Right ventricle myocardium superior (tissue), 1 donor: Measurements from ENCODE around the gene MRS2. TPM values are rescaled to one million over a fixed set of nuclear protein-coding genes. Genes with fewer than 3 reads are reported as not detected.
"Not testable (repeated sequence)": the region's sequence is repeated elsewhere in the genome, so short reads cannot be mapped to it uniquely, and the experiment has no call there.

Source experiments
- ATAC-seq: fragments of 200-7000 bp; cut with Tn5 transposase; one replicate; pipeline ENCODE4 v1.9.1; 2020; ENCODE audit warnings: mild to moderate bottlenecking; ENCODE audit not compliant: poor library complexity
- DNase-seq: peaks from one replicate; pipeline ENCODE4 v3.0.0-alpha.2; 2020
- intact Hi-C: fragments of 100-400 bp; cut with DNase I; formaldehyde crosslinking; loops from one replicate; pipeline ENCODE4 v1.11.2; 2022
- long read RNA-seq: library from polyadenylated mRNA; unstranded; transcript quantifications from one replicate; pipeline ENCODE4 v2.0.0, GENCODE V29; 2021
- total RNA-seq: library from RNA; stranded (reverse); fragmentation: NEBNext Ultra II Directional; extraction: Animal tissue kit (Norgen Biotek cat#: 25700); gene quantifications from one replicate; pipeline ENCODE4 v1.2.1, GENCODE V29; 2021
- donor health status: DM: no; HTN: yes; CAD: no; lungs with severe emphysema.

The MRS2 gene, protein sequence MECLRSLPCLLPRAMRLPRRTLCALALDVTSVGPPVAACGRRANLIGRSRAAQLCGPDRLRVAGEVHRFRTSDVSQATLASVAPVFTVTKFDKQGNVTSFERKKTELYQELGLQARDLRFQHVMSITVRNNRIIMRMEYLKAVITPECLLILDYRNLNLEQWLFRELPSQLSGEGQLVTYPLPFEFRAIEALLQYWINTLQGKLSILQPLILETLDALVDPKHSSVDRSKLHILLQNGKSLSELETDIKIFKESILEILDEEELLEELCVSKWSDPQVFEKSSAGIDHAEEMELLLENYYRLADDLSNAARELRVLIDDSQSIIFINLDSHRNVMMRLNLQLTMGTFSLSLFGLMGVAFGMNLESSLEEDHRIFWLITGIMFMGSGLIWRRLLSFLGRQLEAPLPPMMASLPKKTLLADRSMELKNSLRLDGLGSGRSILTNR
- 43.8 TPM for total RNA-seq
- long read RNA-seq, transcript MRS2-202 (10 exons, 1,740 nt), result minor isoform, 19 of 106 reads
- long read RNA-seq, transcript MRS2-203 (11 exons, 3,313 nt), result major isoform, 64 of 106 reads
- long read RNA-seq, partial matches to known transcripts, result 4 of 106 reads
- long read RNA-seq, other reads (novel, unspliced or antisense), result 16 of 106 reads

DNA sequence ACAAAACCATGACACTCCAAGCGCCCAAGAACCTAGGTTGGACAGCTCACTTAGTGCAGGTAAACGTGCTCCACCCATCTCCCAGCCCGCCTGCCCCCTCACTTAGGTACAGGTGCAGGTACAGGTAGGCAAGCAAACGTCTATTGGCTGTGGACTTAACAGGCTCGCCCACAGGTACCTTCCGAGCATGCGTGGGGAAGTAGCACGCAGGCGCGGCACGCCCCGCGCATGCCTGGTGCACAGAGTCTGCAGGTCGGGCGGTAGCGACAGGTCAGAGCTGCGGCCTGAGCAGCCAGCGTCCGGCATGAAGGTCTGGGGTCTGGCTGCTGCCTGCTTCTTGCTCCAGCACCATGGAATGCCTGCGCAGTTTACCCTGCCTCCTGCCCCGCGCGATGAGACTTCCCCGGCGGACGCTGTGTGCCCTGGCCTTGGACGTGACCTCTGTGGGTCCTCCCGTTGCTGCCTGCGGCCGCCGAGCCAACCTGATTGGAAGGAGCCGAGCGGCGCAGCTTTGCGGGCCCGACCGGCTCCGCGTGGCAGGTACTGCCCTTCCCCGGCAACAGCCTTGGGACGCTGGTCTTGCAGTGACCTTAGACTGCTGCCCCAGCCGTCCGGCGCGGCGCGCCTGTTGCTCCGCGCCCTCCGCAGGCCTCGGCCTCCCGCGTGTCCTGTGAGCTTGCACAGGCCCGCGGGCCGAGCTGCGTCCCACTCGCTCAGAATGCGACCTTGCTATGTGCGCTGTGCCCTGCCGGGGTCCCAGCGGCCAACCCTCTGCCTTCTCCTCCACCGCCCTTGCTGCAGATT is at the start of gene MRS2:
MRS2 (plus strand) TSS at position 240 of the 804 bp plus-strand sequence; CDS start at position 351, 111 bp downstream.
- ATAC-seq (peak; percentile 100), DNase-seq (peak; percentile 92)
- intact Hi-C loops, result no loop called here

- intact Hi-C loops, result no loop called here
- ATAC-seq (no peak), DNase-seq (no peak)
Observed at GRCh38 chr6:24353861-24354260, 48.9 kb upstream of the MRS2 start.

- ATAC-seq, result no peak
- intact Hi-C loops, result no loop called here
- no peak for DNase-seq
Observed at GRCh38 chr6:24355393-24355792, 47.3 kb upstream of the MRS2 start.

DNA sequence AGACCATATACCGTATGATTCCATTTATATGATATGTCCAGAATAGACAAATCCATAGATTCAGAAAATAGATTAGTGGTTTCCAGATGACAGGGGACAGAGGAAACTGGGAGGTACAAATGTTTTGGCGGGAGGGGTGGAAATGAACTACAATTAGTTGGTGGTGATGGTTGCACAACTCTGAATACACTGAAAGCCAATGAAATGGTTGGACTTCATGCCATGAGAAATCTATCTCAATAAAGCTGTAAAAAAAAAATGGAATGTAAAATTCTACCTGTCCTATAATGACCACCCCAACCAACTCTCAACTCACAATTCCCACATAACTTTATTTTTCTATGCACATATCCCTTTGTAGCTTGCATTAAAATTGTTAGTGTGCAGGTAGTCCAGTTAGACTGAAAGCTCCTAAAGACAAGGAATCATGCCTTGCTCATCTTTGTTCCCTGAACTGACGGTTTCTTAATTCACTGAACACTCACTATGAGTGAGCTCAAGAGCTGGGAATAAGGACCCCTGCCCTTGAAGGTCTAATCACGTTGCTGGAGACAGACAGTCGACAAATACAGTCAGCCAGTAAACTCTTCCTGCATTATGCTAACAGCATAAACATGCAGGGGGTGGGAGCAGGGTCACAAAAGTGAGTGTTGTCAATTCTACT is 46.3 kb upstream of the MRS2 start:
- intact Hi-C loops, result no loop called here
- ATAC-seq (no peak), DNase-seq (no peak)

- DNase-seq (no peak), ATAC-seq (peak; percentile 34)
- intact Hi-C loops, result no loop called here
Observed at GRCh38 chr6:24357336-24358218, 45.2 kb upstream of the MRS2 start, which contains the start of gene DCDC2. DCDC2 (minus strand) TSS chr6:24358059; CDS start chr6:24357750, 309 bp downstream.

GRCh38 chr6:24358219-24358821 is 44.4 kb upstream of the MRS2 start:
- DNase-seq (no peak), ATAC-seq (no peak)
- intact Hi-C loops, result no loop called here

DNA sequence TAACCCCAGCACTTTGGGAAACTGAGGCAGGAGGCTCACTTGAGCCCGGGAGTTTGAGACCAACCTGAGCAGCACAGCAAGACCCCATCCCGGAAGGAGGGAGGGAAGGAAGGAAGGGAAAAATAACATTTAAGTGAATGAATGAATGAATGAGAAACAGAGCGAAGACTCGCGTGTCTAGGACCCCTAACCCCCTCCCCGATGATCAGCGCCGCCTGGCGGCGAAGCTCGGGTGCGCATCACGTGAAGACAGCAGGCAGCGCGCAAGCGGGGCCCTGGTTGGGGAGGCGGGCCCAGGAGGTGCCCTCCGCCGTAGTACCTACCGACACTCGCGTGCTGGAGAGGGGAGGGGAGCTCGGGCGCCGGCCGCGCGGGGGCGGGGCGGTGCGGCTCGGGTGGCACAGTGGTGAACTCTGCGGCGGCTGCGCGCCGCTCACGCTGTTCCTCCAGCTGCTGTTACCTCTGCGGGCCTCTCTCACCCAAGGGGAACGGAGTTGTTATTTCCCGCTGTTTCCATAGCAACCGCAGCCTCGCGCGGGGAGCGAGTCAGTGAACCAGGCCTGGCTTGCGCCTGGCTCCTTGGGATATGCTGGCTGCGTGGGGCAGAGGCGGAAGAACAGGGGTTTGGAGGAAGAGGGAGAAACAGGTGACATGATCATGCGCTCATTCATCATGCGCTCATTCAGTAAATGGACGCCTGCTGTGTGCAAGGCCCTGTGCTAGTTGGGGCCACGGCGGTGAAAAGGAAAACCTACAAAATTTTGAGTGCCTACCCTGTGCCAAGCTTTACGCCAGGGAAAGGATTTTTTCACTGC is 42.9 kb upstream of the MRS2 start:
- peak; percentile 89 for ATAC-seq
- intact Hi-C loops, result no loop called here
- peak; percentile 72 for DNase-seq

- intact Hi-C loops, DNase-seq, ATAC-seq: not testable (repeated sequence)
Observed at GRCh38 chr6:24362363-24362762, 40.4 kb upstream of the MRS2 start.

DNA sequence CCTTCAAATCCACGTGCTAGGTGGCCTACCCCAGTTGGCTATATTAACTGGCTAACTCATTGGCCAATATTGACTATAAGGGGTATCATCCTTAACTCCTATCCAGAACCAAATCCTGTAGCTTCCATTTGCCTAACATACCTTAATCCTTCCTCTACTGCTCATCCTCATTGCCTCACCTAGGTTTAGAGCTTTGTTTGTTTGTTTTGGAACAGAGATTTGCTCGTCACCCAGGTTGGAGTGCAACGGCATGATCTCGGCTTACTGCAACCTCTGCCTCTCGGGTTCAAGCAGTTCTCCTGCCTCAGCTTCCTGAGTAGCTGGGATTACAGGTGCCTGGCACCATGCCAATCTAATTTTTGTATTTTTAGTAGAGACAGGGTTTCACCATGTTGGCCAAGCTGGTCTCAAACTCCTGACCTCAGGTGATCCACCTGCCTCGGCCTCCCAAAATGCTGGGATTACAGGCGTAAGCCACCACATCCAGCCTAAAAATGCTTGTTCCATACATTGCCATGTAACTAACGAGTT is 37.6 kb upstream of the MRS2 start:
- DNase-seq, intact Hi-C loops, ATAC-seq: not testable (repeated sequence)

GRCh38 chr6:24374612-24375011 is 28.1 kb upstream of the MRS2 start:
- DNase-seq, result no peak
- ATAC-seq, result no peak
- intact Hi-C loops, result no loop called here

- no peak for ATAC-seq
- no peak for DNase-seq
- intact Hi-C loops, result no loop called here
Observed at GRCh38 chr6:24376871-24377270, 25.9 kb upstream of the MRS2 start.

- intact Hi-C loops, result no loop called here
- no peak for ATAC-seq
- no peak for DNase-seq
Observed at GRCh38 chr6:24378473-24379097, 24.2 kb upstream of the MRS2 start.

- ATAC-seq (no peak), DNase-seq (no peak)
- intact Hi-C loops, result no loop called here
Observed at GRCh38 chr6:24381476-24382219, 21.1 kb upstream of the MRS2 start.

GRCh38 chr6:24382220-24382540 is 20.6 kb upstream of the MRS2 start:
- ATAC-seq, result no peak
- DNase-seq, result no peak
- intact Hi-C loops, result no loop called here

- DNase-seq, intact Hi-C loops, ATAC-seq: not testable (repeated sequence)
Observed at GRCh38 chr6:24382891-24383494, 19.7 kb upstream of the MRS2 start.
